Endometrium (tissue), 2 donors: ENCODE results near the gene TMEM139.
"Not testable (repeated sequence)": the region's sequence is repeated elsewhere in the genome, so short reads cannot be mapped to it uniquely, and the experiment has no call there.

Experiments
- FAIRE-seq: peaks from 2 replicates; lab custom pipeline; 2012; peaks lifted over from hg19 to GRCh38; lab: Jason Lieb, UNC
- donor health status: control.
- donor health status: control.

The TMEM139 gene

GRCh38 chr7:143289421-143289820 lies 4.7 kb downstream of the TMEM139 start:
- no peak for FAIRE-seq

GRCh38 chr7:143289888-143290287 lies 5.1 kb downstream of the TMEM139 start:
- not testable (repeated sequence) for FAIRE-seq

GRCh38 chr7:143290293-143290692 lies 5.5 kb downstream of the TMEM139 start:
- FAIRE-seq, result no peak

GRCh38 chr7:143292876-143293275 lies 8.1 kb downstream of the TMEM139 start:
- FAIRE-seq, result no peak

GRCh38 chr7:143295870-143296269 lies 11.1 kb downstream of the TMEM139 start:
- FAIRE-seq, result no peak

- FAIRE-seq, result peak; percentile 58
Measured at GRCh38 chr7:143296686-143297085, 11.9 kb downstream of the TMEM139 start.

GRCh38 chr7:143299346-143299745 lies 14.6 kb downstream of the TMEM139 start:
- FAIRE-seq, result no peak

GRCh38 chr7:143299840-143300239 lies 15.1 kb downstream of the TMEM139 start:
- no peak for FAIRE-seq

GRCh38 chr7:143300959-143301935 lies 16.5 kb downstream of the TMEM139 start:
- no peak for FAIRE-seq

GRCh38 chr7:143303733-143304132 lies 19.0 kb downstream of the TMEM139 start:
- FAIRE-seq, result no peak

- FAIRE-seq, result no peak
Measured at GRCh38 chr7:143304938-143305337, 20.2 kb downstream of the TMEM139 start.

- no peak for FAIRE-seq
Measured at GRCh38 chr7:143305423-143306070, 20.8 kb downstream of the TMEM139 start.

GRCh38 chr7:143308632-143309031 lies 23.9 kb downstream of the TMEM139 start:
- no peak for FAIRE-seq

- FAIRE-seq, result no peak
Measured at GRCh38 chr7:143314127-143314526, 29.4 kb downstream of the TMEM139 start.

GRCh38 chr7:143315776-143316175 lies 31.0 kb downstream of the TMEM139 start, which contains the start of gene CLCN1:
CLCN1 (plus strand) TSS chr7:143316111; CDS start chr7:143316213, 102 bp downstream.
- no peak for FAIRE-seq

GRCh38 chr7:143316492-143316891 lies 31.7 kb downstream of the TMEM139 start:
- FAIRE-seq, result no peak

- no peak for FAIRE-seq
Measured at GRCh38 chr7:143318661-143319060, 33.9 kb downstream of the TMEM139 start.

GRCh38 chr7:143320620-143321019 lies 35.9 kb downstream of the TMEM139 start:
- no peak for FAIRE-seq

GRCh38 chr7:143321242-143321641 lies 36.5 kb downstream of the TMEM139 start:
- FAIRE-seq, result no peak

GRCh38 chr7:143321734-143322133 lies 37.0 kb downstream of the TMEM139 start:
- FAIRE-seq, result no peak

- no peak for FAIRE-seq
Measured at GRCh38 chr7:143322760-143323633, 38.2 kb downstream of the TMEM139 start.

- no peak for FAIRE-seq
Measured at GRCh38 chr7:143323653-143324052, 38.9 kb downstream of the TMEM139 start.
